ENCODE data around the gene TSTD1. TPM values are rescaled to one million over a fixed set of nuclear protein-coding genes. Genes with fewer than 3 reads are reported as not detected.

The TSTD1 gene
- total and polyA plus RNA-seq, 2 experiments from 2014 or later = 94.9 to 244 TPM

GRCh38 chr1:161033751-161034150 is 5.0 kb downstream of the TSTD1 start (continued):
- TF ChIP-seq REST (IDR thresholded peaks at IDR 0.05; ENCODE audit: unreplicated experiment) = no peak
- no peak for TF ChIP-seq EZH2 (IDR thresholded peaks at IDR 0.05; ENCODE audit: low read depth, unreplicated experiment)
- no peak for TF ChIP-seq EZH2phosphoT487 (IDR thresholded peaks at IDR 0.05; ENCODE audit: unreplicated experiment)
- no peak for TF ChIP-seq ZNF331 (CRISPR knock-in tag; IDR thresholded peaks at IDR 0.05; ENCODE audit: low read depth)

- Histone ChIP-seq H3K36me3 (ENCODE audit: insufficient read depth) (no peaks in the 10 kb centered on the region), H3F3A (replicated peaks; ENCODE audit: low read depth) (peaks cover 9% of the 10 kb centered on the region), H4K20me1 (replicated peaks; ENCODE audit: insufficient read depth) (no peaks in the 10 kb centered on the region), H3K79me2 (replicated peaks; ENCODE audit: insufficient read depth) (peaks cover 12% of the 10 kb centered on the region), H3K4me1 (ENCODE audit: insufficient read depth) (peaks cover 23% of the 10 kb centered on the region), H3K4me2 (no peak overlapping the region), H3K9me2 (ENCODE audit: insufficient read depth) (no peaks in the 10 kb centered on the region), H2AFZ (no peak overlapping the region), H3K4me3 (no peak overlapping the region), H3K27ac (ENCODE audit: low read depth) (peak overlapping the region; percentile 45; the same call in 1 of the 2 replicates), H3K27me3 (ENCODE audit: insufficient read depth) (no peaks in the 10 kb centered on the region)
- Mint-ChIP-seq H3K27ac (no peak overlapping the region), H3K27me3 (ENCODE audit: insufficient read depth, low read depth, poor library complexity) (peaks cover 2% of the 10 kb centered on the region), H3K36me3 (ENCODE audit: low read depth) (peaks cover 20% of the 10 kb centered on the region), H3K9me3 (peaks cover 20% of the 10 kb centered on the region), H3K4me3 (no peak overlapping the region), H3K4me1 (peaks cover 22% of the 10 kb centered on the region)
- DNase-seq (ENCODE audit: low spot score) = no peak
- no peak for ATAC-seq
- TF ChIP-seq ZNF114 (CRISPR knock-in tag; IDR thresholded peaks at IDR 0.05) (no peak), NANOG (IDR thresholded peaks at IDR 0.05; ENCODE audit: borderline replicate concordance) (no peak), STAT1 (IDR thresholded peaks at IDR 0.05; ENCODE audit: unreplicated experiment) (no peak), ETS1 (IDR thresholded peaks at IDR 0.05) (no peak), CREB1 (CRISPR knock-in tag; IDR thresholded peaks at IDR 0.05; ENCODE audit: low read depth) (no peak), EZH2phosphoT487 (IDR thresholded peaks at IDR 0.05; ENCODE audit: unreplicated experiment) (no peak), EZH2 (IDR thresholded peaks at IDR 0.05; ENCODE audit: low read depth, unreplicated experiment) (no peak), REST (IDR thresholded peaks at IDR 0.05; ENCODE audit: unreplicated experiment) (no peak), ZNF462 (CRISPR knock-in tag; IDR thresholded peaks at IDR 0.05) (no peak), ZNF331 (CRISPR knock-in tag; IDR thresholded peaks at IDR 0.05; ENCODE audit: low read depth) (no peak), POLR2AphosphoS5 (IDR thresholded peaks at IDR 0.05; ENCODE audit: low read depth) (no peak)
Measured at GRCh38 chr1:161032409-161032808, 6.4 kb downstream of the TSTD1 start.
